Spleen (tissue), 11 donors: Measurements from ENCODE around the gene TMEM272. TPM values are rescaled to one million over a fixed set of nuclear protein-coding genes. Genes with fewer than 3 reads are reported as not detected.

Experiments used
- DNase-seq: peaks from one replicate; pipeline ENCODE4 v3.0.0-alpha.2; 2020
- H3K27ac ChIP-seq, 8 donors: fragments of 200-600 bp; sonication (generic) in 7 of 8; 1 replicate in 4 of 8; 2 replicates in 4 of 8; pipeline versions ENCODE4 v1.5.0 to v1.8.0; 2016 to 2021; ENCODE audit warnings: inconsistent platforms in 4 of 8, mild to moderate bottlenecking in 4 of 8, moderate library complexity in 1 of 8
- H3K27me3 ChIP-seq, 7 donors: fragments of 200-600 bp; sonication (generic) in 6 of 7; replicated peaks in 1 of 7; 1 replicate in 4 of 7; 2 replicates in 3 of 7; pipeline versions ENCODE4 v1.5.0 to v1.8.0; 2016 to 2021; ENCODE audit warnings: inconsistent platforms in 3 of 7, mild to moderate bottlenecking in 1 of 7
- H3K36me3 ChIP-seq, 6 donors: fragments of 200-600 bp; sonication (generic) in 5 of 6; 1 replicate in 4 of 6; 2 replicates in 2 of 6; pipeline versions ENCODE4 v1.5.0 to v1.8.0; 2016 to 2021; ENCODE audit warnings: inconsistent platforms in 2 of 6
- H3K4me1 ChIP-seq, 6 donors: fragments of 200-600 bp; sonication (generic) in 5 of 6; 1 replicate in 3 of 6; 2 replicates in 3 of 6; pipeline versions ENCODE4 v1.5.0 to v1.8.0; 2016 to 2021; ENCODE audit warnings: inconsistent platforms in 3 of 6
- H3K4me3 ChIP-seq, 8 donors: fragments of 200-600 bp; sonication (generic) in 7 of 8; 1 replicate in 4 of 8; 2 replicates in 4 of 8; pipeline versions ENCODE4 v1.5.0 to v1.8.0; 2016 to 2021; ENCODE audit warnings: inconsistent platforms in 4 of 8, mild to moderate bottlenecking in 4 of 8, moderate library complexity in 2 of 8
- H3K9me3 ChIP-seq, 8 donors: fragments of 200-600 bp; sonication (generic) in 7 of 8; 1 replicate in 4 of 8; 2 replicates in 4 of 8; pipeline versions ENCODE4 v1.5.0 to v1.8.0; 2016 to 2021; ENCODE audit warnings: inconsistent platforms in 4 of 8
- CTCF ChIP-seq, 11 experiments: fragments of 200-600 bp in 7 of 11; fragments of 450-650 bp in 4 of 11; sonication (generic) in 4 of 11; IDR thresholded peaks in 8 of 11; conservative IDR thresholded peaks in 3 of 11; 1 replicate in 7 of 11; 2 replicates in 4 of 11; pipeline versions ENCODE4 v1.4.0 to v1.8.0; 2016 to 2021; ENCODE audit warnings: antibody characterized with exemption in 11 of 11, inconsistent platforms in 4 of 11, mild to moderate bottlenecking in 1 of 11
- POLR2A ChIP-seq, 3 donors: fragments of 450-650 bp; IDR thresholded peaks; one replicate each; pipeline ENCODE4 v1.5.1; 2017; ENCODE audit warnings: antibody characterized with exemption in 3 of 3, mild to moderate bottlenecking in 1 of 3
- POLR2AphosphoS5 ChIP-seq, 3 donors: sonication (generic); formaldehyde crosslinking; IDR thresholded peaks; one replicate each; pipeline ENCODE4 v1.5.1; 2017; ENCODE audit warnings: antibody characterized with exemption in 3 of 3
- WGBS, 5 donors: extraction: QIAGEN DNeasy Blood & Tissue Kit in 3 of 5; methylation state at CpG; one replicate each; pipeline versions ENCODE4 v1.1.5 to v1.1.7; 2013 to 2018; 5-methylcytosine and 5-hydroxymethylcytosine counted together
- intact Hi-C: fragments of 100-400 bp; cut with DNase I; formaldehyde crosslinking; loops from one replicate; pipeline ENCODE4 v1.15.0; 2023; ENCODE audit warnings: low total_unique reads
- polyA plus RNA-seq, 3 donors: library from polyadenylated mRNA; stranded (reverse); fragments of 200-250 nt; gene quantifications; one replicate each; pipeline ENCODE4 v1.2.1, GENCODE V29; 2013
- total RNA-seq, 7 donors: library from RNA; depleted of rRNA in 3 of 7; stranded (reverse); fragments of >200 nt in 3 of 7; fragmentation: NEBNext Ultra II Directional in 4 of 7; extraction: Animal tissue kit (Norgen Biotek cat#: 25700) in 4 of 7; gene quantifications; one replicate each; pipeline versions ENCODE4 v1.1.0 to v1.2.1, GENCODE V29; 2016 to 2021
- donor health status: healthy with polysubstance abuse.
- donor health status: DM: no; HTN: no; CAD: no; lungs with moderate emphysema.
- donor health status: DM: no; HTN: no; CAD: no.
- donor health status: Bipolar disorder and iron deficiency.
- donor health status: healthy.
- donor health status: DM: no; HTN: no; CAD: no.
- donor health status: DM: yes; HTN: yes; CAD: no.

Gene TMEM272
- total and polyA plus RNA-seq, 10 donors: 0.03 to 3.3 (median 1.1) TPM

- H3K9me3 ChIP-seq: no peaks in the 10 kb centered on the region
- no peak overlapping the region for H3K4me3 ChIP-seq
- DNase-seq: peak; percentile 84
- peaks cover 0 to 26% (median 4%) of the 10 kb centered on the region in 6 donors for H3K36me3 ChIP-seq
- intact Hi-C loops: loop anchor here (5.0 kb wide), 1 partner anchor 214 kb away; no protein-coding TSS in a partner anchor
- no peak for TF ChIP-seq POLR2A (IDR thresholded peaks at IDR 0.05)
- peak in 1 of 3 donors; percentile 19 for TF ChIP-seq POLR2AphosphoS5 (IDR thresholded peaks at IDR 0.05)
- H3K4me1 ChIP-seq: peaks cover 13 to 60% (median 39%) of the 10 kb centered on the region in 6 donors
- H3K27me3 ChIP-seq: no peaks in the 10 kb centered on the region
- H3K27ac ChIP-seq: peak overlapping the region in 6 of 8 donors; percentile 23 to 100 (median 99)
- 57 to 75% (median 67%) methylated on average over 7 of the region's 7 CpGs for WGBS, 5 donors
Observed at GRCh38 chr13:51801631-51802099, 43.3 kb downstream of the TMEM272 start.

DNA sequence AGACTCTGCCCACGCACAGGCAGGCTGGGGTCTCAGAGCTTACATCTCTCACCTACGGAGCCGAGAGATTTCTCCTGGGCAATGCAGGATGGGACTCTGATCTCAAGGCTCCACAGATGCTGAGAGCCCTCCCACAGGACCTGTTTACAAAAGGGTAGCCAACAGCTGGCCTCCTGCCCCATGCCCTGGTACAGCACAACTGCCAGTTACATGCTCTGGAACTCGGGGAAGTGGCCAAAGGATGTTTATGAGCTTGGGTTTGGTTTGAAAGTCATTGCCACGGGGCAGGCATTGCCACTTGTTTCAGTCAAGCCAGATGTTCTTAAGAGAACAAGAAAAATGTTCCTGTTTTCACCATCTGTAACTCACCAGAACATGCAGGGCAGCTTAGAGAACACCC lies 44.5 kb downstream of the TMEM272 start:
- Histone ChIP-seq H3K9me3 (no peaks in the 10 kb centered on the region), H3K27me3 (no peaks in the 10 kb centered on the region), H3K4me1 (peaks cover 13 to 49% (median 34%) of the 10 kb centered on the region in 6 donors), H3K36me3 (peaks cover 0 to 36% (median 4%) of the 10 kb centered on the region in 6 donors), H3K4me3 (no peak overlapping the region), H3K27ac (no peak overlapping the region)
- DNase-seq: no peak
- WGBS, 5 donors: 72 to 78% (median 77%) methylated on average over 5 of the region's 5 CpGs
- intact Hi-C loops: loop anchor here (5.0 kb wide), 1 partner anchor 213 kb away; no protein-coding TSS in a partner anchor
- TF ChIP-seq CTCF (IDR thresholded peaks at IDR 0.05 in 8 of 11, conservative IDR thresholded peaks at IDR 0.05 in 3 of 11): no peak
- no peak for TF ChIP-seq POLR2AphosphoS5 (IDR thresholded peaks at IDR 0.05)
- no peak for TF ChIP-seq POLR2A (IDR thresholded peaks at IDR 0.05)

GRCh38 chr13:51799261-51799660 lies 45.7 kb downstream of the TMEM272 start:
- H3K4me3 ChIP-seq: no peak overlapping the region
- H3K36me3 ChIP-seq: peaks cover 0 to 37% (median 4%) of the 10 kb centered on the region in 6 donors
- 91 to 97% (median 93%) methylated on average over 6 to 12 of the region's 12 CpGs for WGBS, 5 donors
- intact Hi-C loops: loop anchor here (10.0 kb wide), 1 partner anchor 364 kb away; no protein-coding TSS in a partner anchor
- H3K9me3 ChIP-seq: no peaks in the 10 kb centered on the region
- peaks cover 13 to 49% (median 30%) of the 10 kb centered on the region in 6 donors for H3K4me1 ChIP-seq
- no peaks in the 10 kb centered on the region for H3K27me3 ChIP-seq
- TF ChIP-seq CTCF (IDR thresholded peaks at IDR 0.05 in 8 of 11, conservative IDR thresholded peaks at IDR 0.05 in 3 of 11): no peak
- no peak for TF ChIP-seq POLR2A (IDR thresholded peaks at IDR 0.05)
- TF ChIP-seq POLR2AphosphoS5 (IDR thresholded peaks at IDR 0.05): no peak
- H3K27ac ChIP-seq: no peak overlapping the region
- no peak for DNase-seq

DNA sequence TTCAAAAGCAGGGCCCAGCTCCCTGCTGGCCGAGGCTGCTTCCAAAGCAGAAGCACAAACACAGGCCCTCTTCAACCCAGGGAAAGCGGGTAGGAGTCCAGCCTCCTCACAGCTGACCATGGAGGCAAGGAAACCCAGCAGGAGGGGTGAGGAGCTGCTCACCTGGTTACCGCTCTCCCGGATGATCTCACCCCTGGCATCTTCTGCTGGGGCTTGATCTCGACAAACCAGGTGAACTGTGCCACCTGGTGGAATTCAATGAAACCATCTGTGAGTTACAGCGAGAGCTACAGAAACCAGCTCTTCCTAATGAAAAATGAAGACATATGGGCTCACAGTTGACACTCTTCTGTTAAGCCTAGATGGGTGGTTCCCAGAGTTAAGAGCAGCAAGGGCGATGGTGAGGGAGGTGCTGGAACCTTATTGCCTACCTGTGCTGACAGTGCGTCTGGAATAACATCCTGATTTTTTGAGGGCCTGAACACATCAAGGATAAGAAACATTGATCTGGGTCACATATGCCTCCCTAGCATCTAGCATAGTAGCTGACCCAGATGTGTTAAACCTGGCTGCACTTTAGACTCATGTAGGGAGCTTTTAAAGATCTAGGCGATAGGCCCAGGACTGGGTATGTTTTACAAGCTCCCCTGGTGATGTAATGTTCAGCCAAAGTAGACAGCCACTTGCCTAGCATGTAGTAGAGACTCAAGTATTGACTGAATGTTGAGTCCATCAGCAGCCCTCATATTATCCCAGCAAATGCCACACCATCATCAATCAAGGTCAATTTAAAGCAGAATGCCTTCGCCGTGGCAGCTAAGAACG lies 47.1 kb downstream of the TMEM272 start:
- peaks cover 12 to 55% (median 31%) of the 10 kb centered on the region in 6 donors for H3K4me1 ChIP-seq
- TF ChIP-seq POLR2A (IDR thresholded peaks at IDR 0.05) (no peak), POLR2AphosphoS5 (IDR thresholded peaks at IDR 0.05) (no peak), CTCF (IDR thresholded peaks at IDR 0.05 in 8 of 11, conservative IDR thresholded peaks at IDR 0.05 in 3 of 11) (peak in 10 of 11 experiments; percentile 27 to 62 (median 46))
- H3K36me3 ChIP-seq: peaks cover 0 to 37% (median 4%) of the 10 kb centered on the region in 6 donors
- intact Hi-C loops: loop anchor here (10.0 kb wide), 1 partner anchor 363 kb away; no protein-coding TSS in a partner anchor
- no peak for DNase-seq
- no peaks in the 10 kb centered on the region for H3K9me3 ChIP-seq
- H3K27me3 ChIP-seq: no peaks in the 10 kb centered on the region
- no peak overlapping the region for H3K4me3 ChIP-seq
- no peak overlapping the region for H3K27ac ChIP-seq
- 77 to 84% (median 80%) methylated on average over 11 to 12 of the region's 12 CpGs for WGBS, 5 donors
